T-helper 1 cell treated with Interleukin-12 subunit alpha and Interleukin-12 subunit beta and Interleukin-4 antibody, amounts not matched to agents 30 μg/mL and 1 μg/mL, for 36 hours (primary cell): ENCODE measurements around the gene ZSCAN12.
A peak's percentile ranks its signal among the peaks of the same experiment; 100 is the strongest.
"Not testable (repeated sequence)": the region's sequence is repeated elsewhere in the genome, so short reads cannot be mapped to it uniquely, and the experiment has no call there.

Experiments
- H3K27ac Mint-ChIP-seq: one replicate; pipeline ENCODE4 v1.8.0; 2021; ENCODE audit warnings: mild to moderate bottlenecking, mixed read lengths
- H3K27me3 Mint-ChIP-seq: one replicate; pipeline ENCODE4 v1.8.0; 2021; ENCODE audit warnings: low read depth, mixed read lengths
- H3K36me3 Mint-ChIP-seq: one replicate; pipeline ENCODE4 v1.8.0; 2021; ENCODE audit warnings: low read depth, mixed read lengths
- H3K4me1 Mint-ChIP-seq: one replicate; pipeline ENCODE4 v1.8.0; 2021; ENCODE audit warnings: low read depth, mixed read lengths
- H3K4me3 Mint-ChIP-seq: one replicate; pipeline ENCODE4 v1.8.0; 2021; ENCODE audit warnings: mild to moderate bottlenecking, moderate library complexity, mixed read lengths
- H3K9me3 Mint-ChIP-seq: one replicate; pipeline ENCODE4 v1.8.0; 2021; ENCODE audit warnings: mixed read lengths

ZSCAN12 gene

DNA sequence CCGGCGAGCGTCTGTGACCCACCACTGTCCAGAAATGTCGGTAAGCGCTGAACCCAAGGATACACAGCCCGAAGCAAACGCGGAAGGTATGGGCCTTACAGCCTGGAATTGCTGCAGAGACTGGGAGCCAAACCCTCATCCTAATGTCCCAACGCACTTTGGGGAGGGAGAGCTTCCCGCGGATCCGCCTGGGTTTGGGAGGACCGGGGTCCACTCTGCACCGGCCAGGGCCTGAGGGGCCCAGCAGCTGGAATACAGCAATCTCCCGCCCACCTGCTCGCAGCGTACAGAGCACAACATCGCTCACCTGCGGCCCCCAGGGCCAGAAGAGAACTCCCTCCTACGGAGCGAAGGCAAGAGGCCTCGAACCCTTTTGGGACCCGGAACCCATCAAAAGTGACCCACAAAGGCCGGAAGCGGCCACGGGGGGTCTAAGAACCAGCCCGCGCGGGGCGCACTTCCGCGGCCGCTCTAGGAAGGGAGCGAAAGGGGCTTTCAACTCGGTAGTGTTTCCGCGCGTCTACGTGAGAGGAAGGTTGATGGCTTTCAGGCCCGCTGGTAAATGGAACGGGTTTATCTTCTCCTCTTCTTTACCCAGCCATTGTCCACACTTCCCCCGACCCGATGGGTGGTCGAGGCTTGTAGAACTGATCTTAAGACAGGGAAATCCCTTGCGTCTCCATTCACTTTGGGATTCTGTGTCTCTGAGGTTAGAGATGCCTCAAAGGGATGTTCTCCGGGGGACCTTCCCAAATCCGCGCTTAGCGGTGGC lies at the start of gene ZSCAN12:
Gene ZSCAN12 (minus strand): TSS at position 398 of the 772 bp plus-strand sequence. CDS start 1,342 bp downstream, outside the sequence.
- peaks cover 23% of the 10 kb centered on the region for H3K27me3 Mint-ChIP-seq
- peak within 1 kb of the TSS; percentile 88 for H3K4me3 Mint-ChIP-seq
- H3K9me3 Mint-ChIP-seq: peaks cover 9% of the 10 kb centered on the region
- peaks cover 33% of the 10 kb centered on the region for H3K36me3 Mint-ChIP-seq
- H3K27ac Mint-ChIP-seq: peak within 1 kb of the TSS; percentile 88
- peaks cover 38% of the 10 kb centered on the region for H3K4me1 Mint-ChIP-seq

DNA sequence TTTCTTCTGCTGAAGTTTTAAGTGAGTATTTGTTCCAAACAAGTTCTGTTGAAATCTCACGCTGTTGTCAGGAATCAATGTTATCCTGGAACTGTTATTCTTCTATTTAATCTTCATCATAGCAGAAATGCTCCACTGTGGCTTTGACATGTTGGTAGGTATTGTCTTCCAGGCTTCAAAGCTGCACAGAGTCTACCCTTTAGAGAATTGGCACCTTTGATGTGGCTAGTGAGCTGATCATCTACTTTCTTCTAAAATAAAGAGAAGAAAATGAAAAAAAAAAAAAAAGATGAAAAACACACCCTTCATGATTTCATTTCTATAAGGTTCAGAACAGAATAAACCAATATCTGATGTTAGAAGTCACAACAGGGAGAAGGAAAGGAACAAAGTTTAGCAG lies 49.5 kb upstream of the ZSCAN12 start:
- Mint-ChIP-seq H3K36me3 (peaks cover 11% of the 10 kb centered on the region), H3K9me3 (peaks cover 17% of the 10 kb centered on the region), H3K4me1 (peaks cover 13% of the 10 kb centered on the region), H3K4me3 (no peak overlapping the region), H3K27ac (no peak overlapping the region), H3K27me3 (peaks cover 48% of the 10 kb centered on the region)

DNA sequence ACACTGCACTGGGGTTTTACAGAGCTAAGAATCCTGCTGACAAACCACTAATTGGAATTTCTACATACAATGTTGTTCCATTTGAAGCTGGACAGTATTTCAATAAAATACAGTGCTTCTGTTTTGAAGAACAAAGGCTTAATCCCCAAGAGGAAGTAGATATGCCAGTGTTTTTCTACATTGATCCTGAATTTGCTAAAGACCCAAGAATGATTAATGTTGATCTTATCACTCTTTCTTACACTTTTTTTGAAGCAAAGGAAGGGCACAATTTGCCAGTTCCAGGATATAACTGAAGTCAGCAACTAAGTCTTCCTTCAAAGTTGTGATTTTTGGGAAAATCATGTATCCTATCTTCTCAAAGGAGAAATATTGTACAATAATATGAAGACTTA lies 48.0 kb upstream of the ZSCAN12 start:
- Mint-ChIP-seq H3K9me3 (peaks cover 26% of the 10 kb centered on the region), H3K4me1 (peaks cover 28% of the 10 kb centered on the region), H3K4me3 (peak overlapping the region; percentile 76), H3K36me3 (peaks cover 20% of the 10 kb centered on the region), H3K27me3 (peaks cover 44% of the 10 kb centered on the region)
- not testable (repeated sequence) for H3K27ac Mint-ChIP-seq

DNA sequence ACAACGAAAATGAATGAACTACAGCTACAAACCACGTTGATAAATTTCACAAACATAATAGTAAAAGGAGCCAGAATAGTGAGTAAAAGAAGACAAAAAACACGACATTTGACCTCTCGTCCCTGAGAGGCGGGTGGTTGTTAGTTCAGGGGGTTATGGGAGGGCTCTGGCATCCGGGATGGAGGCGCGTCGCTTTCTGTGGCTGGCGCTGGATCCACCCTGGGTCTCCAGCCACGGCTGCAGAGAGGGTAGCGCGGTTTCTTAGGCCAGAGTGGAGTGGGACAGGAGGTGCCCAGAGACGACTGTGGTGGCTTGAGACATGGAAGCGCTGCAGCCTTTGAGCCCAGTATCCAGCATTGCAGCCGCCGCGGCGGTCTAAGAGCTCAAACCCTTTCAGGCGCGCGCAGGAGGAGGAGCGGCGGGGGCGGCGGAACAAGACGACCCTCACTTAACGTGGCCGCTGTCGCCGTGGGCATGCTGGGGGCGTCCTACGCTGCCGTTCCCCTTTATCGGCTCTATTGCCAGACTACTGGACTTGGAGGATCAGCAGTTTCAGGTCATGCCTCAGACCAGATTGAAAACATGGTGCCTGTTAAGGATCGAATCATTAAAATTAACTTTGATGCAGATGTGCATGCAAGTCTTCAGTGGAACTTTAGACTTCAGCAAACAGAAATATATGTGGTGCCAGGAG lies 47.4 kb upstream of the ZSCAN12 start:
- Mint-ChIP-seq H3K27me3 (peaks cover 41% of the 10 kb centered on the region), H3K36me3 (peaks cover 20% of the 10 kb centered on the region), H3K27ac (no peak overlapping the region)

DNA sequence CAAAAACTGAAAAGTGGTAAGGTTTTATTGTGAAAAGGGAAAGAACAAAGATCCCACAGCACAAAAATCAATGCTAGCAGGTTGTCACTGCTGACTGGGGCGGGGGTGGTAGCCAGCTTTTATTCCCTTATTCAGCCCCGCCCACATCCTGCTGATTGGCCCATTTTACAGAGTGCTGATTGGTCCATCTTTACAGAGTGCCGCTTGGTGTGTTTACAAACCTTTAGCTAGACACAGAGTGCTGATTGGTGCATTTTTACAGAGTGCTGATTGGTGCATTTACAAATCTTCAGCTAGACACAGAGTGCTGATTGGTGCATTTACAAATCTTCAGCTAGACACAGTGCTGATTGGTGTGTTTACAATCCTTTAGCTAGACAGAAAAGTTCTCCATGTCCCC lies 45.2 kb upstream of the ZSCAN12 start:
- peaks cover 31% of the 10 kb centered on the region for H3K27me3 Mint-ChIP-seq
- H3K27ac Mint-ChIP-seq, H3K4me3 Mint-ChIP-seq: not testable (repeated sequence)
- peaks cover 20% of the 10 kb centered on the region for H3K36me3 Mint-ChIP-seq
- H3K9me3 Mint-ChIP-seq: peaks cover 26% of the 10 kb centered on the region
- peaks cover 31% of the 10 kb centered on the region for H3K4me1 Mint-ChIP-seq

More for the DNA sequence above, 47.4 kb upstream of the ZSCAN12 start:
- Mint-ChIP-seq H3K9me3 (peaks cover 26% of the 10 kb centered on the region), H3K4me3 (peak overlapping the region; percentile 76), H3K4me1 (peaks cover 31% of the 10 kb centered on the region)

DNA sequence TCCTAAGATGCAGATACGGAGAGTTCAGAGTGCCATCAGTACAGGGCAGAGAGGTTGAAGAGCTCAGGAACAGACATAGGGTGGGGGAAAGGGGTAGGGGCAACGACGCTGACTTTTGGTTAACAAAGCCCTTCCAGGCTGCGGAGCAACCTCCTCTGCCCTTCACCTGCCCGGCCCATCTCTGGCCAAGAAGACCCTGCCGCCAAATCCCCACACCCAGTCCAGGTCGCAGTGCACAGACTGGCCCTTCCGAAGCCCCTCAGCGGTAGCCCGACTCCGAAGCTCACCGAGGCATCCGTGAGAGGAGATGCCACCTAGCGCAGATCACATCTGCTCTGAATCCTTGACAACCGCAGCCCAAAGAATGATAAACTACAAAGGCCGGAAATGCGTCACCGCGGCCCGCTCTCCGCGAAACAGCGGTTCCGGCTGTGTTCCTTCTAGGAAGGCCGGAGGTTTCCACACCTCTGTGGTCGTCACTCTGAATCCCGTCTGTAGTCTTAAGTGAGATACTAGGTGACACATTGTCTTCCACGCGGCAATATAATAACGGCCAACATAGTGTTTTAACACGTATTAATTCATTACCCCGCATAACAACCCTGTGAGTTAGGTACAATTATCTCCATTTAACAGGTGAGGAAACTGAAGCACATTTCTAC lies 43.7 kb upstream of the ZSCAN12 start, which contains the start of gene ZSCAN23:
Gene ZSCAN23 (minus strand): TSS at position 380 of the 662 bp plus-strand sequence. CDS start 7,225 bp downstream, outside the sequence.
- H3K36me3 Mint-ChIP-seq: peaks cover 20% of the 10 kb centered on the region
- H3K27me3 Mint-ChIP-seq: peaks cover 27% of the 10 kb centered on the region
- peak within 1 kb of the TSS; percentile 97 for H3K4me3 Mint-ChIP-seq
- peak within 1 kb of the TSS; percentile 91 for H3K27ac Mint-ChIP-seq
- H3K9me3 Mint-ChIP-seq: peaks cover 26% of the 10 kb centered on the region
- peaks cover 29% of the 10 kb centered on the region for H3K4me1 Mint-ChIP-seq

DNA sequence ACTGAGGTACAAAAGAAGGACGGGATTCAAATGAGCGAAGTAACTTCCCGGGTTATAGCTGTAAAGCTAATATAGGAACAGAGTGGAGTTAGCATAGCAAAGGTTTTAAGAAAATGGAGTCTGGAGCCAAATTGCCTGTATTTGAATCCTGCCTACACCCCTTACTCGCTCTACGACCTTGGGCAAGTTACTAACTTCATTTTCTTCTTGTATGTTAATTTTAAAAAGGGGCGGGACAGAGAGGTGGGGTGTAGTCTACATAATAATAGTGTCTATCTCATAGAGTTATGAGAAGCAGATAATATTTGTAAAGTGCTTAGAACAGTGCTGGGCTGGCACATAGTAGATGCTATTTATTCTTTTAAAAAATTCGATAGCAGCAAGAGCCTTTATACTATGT lies 43.0 kb upstream of the ZSCAN12 start:
- Mint-ChIP-seq H3K36me3 (peaks cover 20% of the 10 kb centered on the region), H3K4me1 (peaks cover 29% of the 10 kb centered on the region), H3K9me3 (peaks cover 26% of the 10 kb centered on the region), H3K27ac (peak overlapping the region; percentile 91), H3K4me3 (peak overlapping the region; percentile 97), H3K27me3 (peaks cover 24% of the 10 kb centered on the region)

DNA sequence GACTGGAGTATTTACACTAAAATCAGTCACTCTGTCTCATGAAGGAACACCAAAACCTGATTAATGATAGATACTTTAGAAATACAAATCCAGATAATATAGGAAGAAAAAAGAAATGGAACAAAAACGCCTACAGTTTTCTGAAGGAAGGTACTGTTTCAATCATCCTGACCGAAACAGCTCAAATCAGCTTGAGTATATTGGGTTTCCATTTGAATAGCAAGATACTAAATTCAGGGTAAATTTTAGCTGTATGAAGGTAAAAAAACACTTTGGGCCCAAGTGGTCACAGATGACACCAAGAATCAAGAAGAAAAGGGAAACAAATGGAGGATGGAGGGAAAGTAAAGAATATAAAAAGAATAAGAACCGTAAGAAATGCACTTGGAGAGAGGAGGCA lies 36.9 kb upstream of the ZSCAN12 start:
- no peak overlapping the region for H3K27ac Mint-ChIP-seq
- H3K27me3 Mint-ChIP-seq: peaks cover 5% of the 10 kb centered on the region

DNA sequence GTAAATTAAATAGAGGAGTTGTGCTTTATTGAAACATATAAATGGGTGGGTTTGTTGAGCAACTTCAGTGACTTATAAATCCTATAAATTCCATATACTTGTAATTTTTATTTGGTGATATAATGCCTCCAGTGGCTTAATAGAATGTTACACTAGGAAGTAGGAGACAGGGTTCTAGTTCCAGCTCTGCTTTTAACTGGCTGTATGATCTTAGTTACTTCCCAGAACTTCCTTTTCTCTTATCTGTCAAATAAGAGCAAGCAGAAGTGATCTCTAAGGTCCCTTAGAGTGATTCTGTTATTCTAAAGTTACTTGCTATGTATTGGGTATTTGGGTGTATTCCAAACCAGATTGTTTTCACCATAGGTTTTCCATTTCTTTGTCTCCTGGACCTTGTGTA lies 33.6 kb upstream of the ZSCAN12 start:
- Mint-ChIP-seq H3K4me1 (peaks cover 6% of the 10 kb centered on the region), H3K4me3 (no peak overlapping the region), H3K27ac (no peak overlapping the region), H3K36me3 (peaks cover 6% of the 10 kb centered on the region), H3K27me3 (peaks cover 18% of the 10 kb centered on the region), H3K9me3 (no peaks in the 10 kb centered on the region)

More for the DNA sequence above, 36.9 kb upstream of the ZSCAN12 start:
- Mint-ChIP-seq H3K4me1 (no peaks in the 10 kb centered on the region), H3K36me3 (peaks cover 6% of the 10 kb centered on the region), H3K4me3 (no peak overlapping the region), H3K9me3 (no peaks in the 10 kb centered on the region)

DNA sequence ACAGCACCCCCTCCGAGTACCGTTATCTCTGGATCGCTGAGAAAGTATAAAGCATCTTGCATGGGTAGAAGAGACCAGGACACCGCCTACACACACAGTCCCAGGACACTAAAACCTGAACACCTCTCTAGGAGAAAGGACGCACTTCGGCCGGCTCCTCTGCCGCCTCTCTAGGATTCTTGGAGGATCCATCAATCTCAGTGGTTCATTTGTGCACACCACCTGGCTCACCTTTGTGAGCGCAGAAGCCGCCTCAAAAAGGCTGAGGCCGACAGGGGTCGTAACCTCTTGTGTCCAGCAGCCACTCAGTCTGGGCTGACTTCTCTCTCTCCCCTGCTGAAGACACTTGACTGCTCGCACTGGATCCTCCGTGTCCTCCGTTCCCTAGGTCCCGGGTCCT lies 30.2 kb upstream of the ZSCAN12 start:
- no peak overlapping the region for H3K27ac Mint-ChIP-seq
- H3K4me3 Mint-ChIP-seq: no peak overlapping the region
- H3K4me1 Mint-ChIP-seq: peaks cover 19% of the 10 kb centered on the region
- H3K9me3 Mint-ChIP-seq: peaks cover 4% of the 10 kb centered on the region
- H3K36me3 Mint-ChIP-seq: peaks cover 7% of the 10 kb centered on the region
- peaks cover 24% of the 10 kb centered on the region for H3K27me3 Mint-ChIP-seq

DNA sequence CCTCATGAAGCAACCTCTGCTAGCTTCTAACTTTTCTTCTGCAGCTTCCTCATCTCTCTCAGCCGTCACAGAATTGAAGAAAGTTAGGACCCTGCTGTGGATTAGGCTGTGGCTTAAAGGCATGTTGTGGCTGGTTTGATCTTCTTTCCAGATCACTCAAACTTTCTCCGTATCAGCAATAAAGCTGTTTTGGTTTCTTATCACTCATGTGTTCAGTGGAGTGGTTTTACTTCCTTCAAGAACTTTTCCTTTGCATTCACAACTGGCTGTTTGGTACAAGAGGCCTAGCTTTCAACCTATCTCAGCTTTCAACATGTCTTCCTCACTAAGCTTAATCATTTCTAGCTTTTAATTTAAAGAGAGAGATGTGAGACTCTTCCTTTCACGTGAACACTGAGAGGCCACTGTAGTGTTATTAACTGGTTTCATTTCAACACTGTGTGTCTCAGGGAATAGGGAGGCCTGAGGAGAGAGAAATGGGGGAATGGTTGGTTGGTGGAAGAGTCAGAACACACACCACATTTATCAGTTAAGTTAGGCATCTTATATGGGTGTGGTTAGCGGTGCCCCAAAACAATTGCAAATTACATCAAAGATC lies 26.5 kb upstream of the ZSCAN12 start:
- Mint-ChIP-seq H3K27ac (no peak overlapping the region), H3K4me3 (peak overlapping the region; percentile 3)

DNA sequence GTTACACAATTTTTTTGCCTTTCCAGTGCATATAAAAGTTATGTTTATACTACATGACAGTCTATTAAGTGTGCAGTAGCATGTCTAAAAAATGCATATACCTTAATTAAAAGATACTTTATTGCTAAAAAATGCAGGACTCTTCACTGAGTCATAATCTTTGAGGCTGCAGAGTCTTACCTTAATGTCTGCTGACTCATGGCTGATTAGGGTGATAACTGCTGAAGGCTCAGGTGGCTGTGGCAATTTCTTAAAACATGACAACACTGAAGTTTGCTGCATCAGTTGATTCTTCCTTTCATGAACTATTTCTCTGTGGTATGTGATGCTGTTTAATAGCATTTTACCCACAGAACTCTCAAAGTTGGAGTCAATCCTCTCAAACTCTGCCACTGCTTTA lies 24.6 kb upstream of the ZSCAN12 start:
- peaks cover 22% of the 10 kb centered on the region for H3K4me1 Mint-ChIP-seq
- H3K27me3 Mint-ChIP-seq: peaks cover 61% of the 10 kb centered on the region
- H3K4me3 Mint-ChIP-seq: no peak overlapping the region

More for the DNA sequence above, 26.5 kb upstream of the ZSCAN12 start:
- H3K4me1 Mint-ChIP-seq: peaks cover 22% of the 10 kb centered on the region
- peaks cover 5% of the 10 kb centered on the region for H3K9me3 Mint-ChIP-seq
- H3K36me3 Mint-ChIP-seq: peaks cover 8% of the 10 kb centered on the region
- H3K27me3 Mint-ChIP-seq: peaks cover 50% of the 10 kb centered on the region

DNA sequence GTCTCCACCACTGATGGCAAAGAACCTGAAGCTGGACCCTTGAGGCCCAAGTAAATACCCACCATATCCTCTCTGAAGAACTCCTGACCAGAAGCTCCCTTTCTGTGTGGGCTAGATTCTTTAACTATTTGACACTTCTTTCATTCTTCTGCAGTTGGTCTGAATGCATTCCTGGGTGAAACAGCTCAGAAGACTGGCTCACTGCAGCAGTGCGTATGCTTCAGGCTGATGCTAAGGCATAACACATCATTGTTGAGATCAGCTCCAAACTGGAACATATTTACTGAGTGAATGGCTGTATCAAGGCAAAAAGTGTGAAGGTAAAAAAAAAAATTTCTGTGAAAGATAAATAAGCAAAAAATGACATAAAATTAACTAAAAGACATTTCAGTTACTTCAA lies 24.0 kb upstream of the ZSCAN12 start:
- Mint-ChIP-seq H3K4me1 (peaks cover 19% of the 10 kb centered on the region), H3K36me3 (peaks cover 10% of the 10 kb centered on the region), H3K4me3 (no peak overlapping the region), H3K9me3 (peaks cover 5% of the 10 kb centered on the region), H3K27ac (no peak overlapping the region), H3K27me3 (peaks cover 55% of the 10 kb centered on the region)

More for the DNA sequence above, 24.6 kb upstream of the ZSCAN12 start:
- Mint-ChIP-seq H3K9me3 (peaks cover 5% of the 10 kb centered on the region), H3K36me3 (peaks cover 10% of the 10 kb centered on the region), H3K27ac (no peak overlapping the region)

DNA sequence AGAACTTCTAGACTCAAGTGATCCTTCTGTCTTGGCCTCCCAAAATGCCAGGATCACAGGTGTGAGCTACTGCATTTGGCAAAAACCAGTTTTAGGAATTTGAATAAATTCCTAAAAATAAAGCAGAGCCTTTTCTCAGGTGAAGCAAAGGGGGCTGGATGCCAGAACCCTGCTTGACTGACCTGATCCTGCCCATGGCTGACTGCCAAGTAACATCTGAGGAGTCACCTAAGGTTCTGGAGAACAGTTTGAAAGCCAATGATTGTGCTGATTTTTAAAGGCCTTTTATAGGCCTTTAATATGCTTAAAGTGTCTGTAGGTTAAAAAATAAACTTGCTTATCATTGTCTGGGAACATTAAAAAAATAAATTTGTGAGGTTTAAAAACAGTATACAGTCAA lies 14.1 kb upstream of the ZSCAN12 start:
- Mint-ChIP-seq H3K27me3 (peaks cover 37% of the 10 kb centered on the region), H3K36me3 (no peaks in the 10 kb centered on the region), H3K4me1 (peaks cover 6% of the 10 kb centered on the region), H3K9me3 (peaks cover 13% of the 10 kb centered on the region), H3K4me3 (no peak overlapping the region), H3K27ac (no peak overlapping the region)
